ENCODE data around the gene HECW1. TPM values are rescaled to one million over a fixed set of nuclear protein-coding genes. Genes with fewer than 3 reads are reported as not detected.

HECW1 gene
- total RNA-seq, 2 experiments from 2014 or later: not detected

GRCh38 chr7:43492896-43493295 is 380.4 kb downstream of the HECW1 start:
- Mint-ChIP-seq H3K4me1 (ENCODE audit: low read depth) (peaks cover 4% of the 10 kb centered on the region), H3K27ac (no peak overlapping the region), H3K27me3 (peaks cover 8% of the 10 kb centered on the region), H3K9me3 (no peaks in the 10 kb centered on the region), H3K4me3 (no peak overlapping the region), H3K36me3 (ENCODE audit: low read depth) (no peaks in the 10 kb centered on the region)
- ChIA-PET CTCF (no interaction called here), POLR2A (no interaction called here)
- no peak for DNase-seq
- no peak for TF ChIP-seq CTCF (IDR thresholded peaks at IDR 0.05)
- intact Hi-C loops (cut with micrococcal nuclease): no loop called here
- ATAC-seq: no peak

GRCh38 chr7:43495572-43495971 is 383.1 kb downstream of the HECW1 start:
- H3K4me3 Mint-ChIP-seq: no peak overlapping the region
- ChIA-PET CTCF (interaction anchor here (1.6 kb wide), 1 partner anchor 87 kb away, joined by 4 read pairs; no protein-coding TSS in a partner anchor), POLR2A (no interaction called here)
- H3K9me3 Mint-ChIP-seq: no peaks in the 10 kb centered on the region
- peaks cover 8% of the 10 kb centered on the region for H3K27me3 Mint-ChIP-seq
- DNase-seq: no peak
- H3K36me3 Mint-ChIP-seq (ENCODE audit: low read depth): no peaks in the 10 kb centered on the region
- no peaks in the 10 kb centered on the region for H3K4me1 Mint-ChIP-seq (ENCODE audit: low read depth)
- H3K27ac Mint-ChIP-seq: no peak overlapping the region
- no peak for ATAC-seq
- no peak for TF ChIP-seq CTCF (IDR thresholded peaks at IDR 0.05)
- intact Hi-C loops (cut with micrococcal nuclease): no loop called here

- Mint-ChIP-seq H3K27ac (no peak overlapping the region), H3K36me3 (ENCODE audit: low read depth) (no peaks in the 10 kb centered on the region), H3K27me3 (peaks cover 8% of the 10 kb centered on the region), H3K4me1 (ENCODE audit: low read depth) (no peaks in the 10 kb centered on the region), H3K4me3 (no peak overlapping the region), H3K9me3 (no peaks in the 10 kb centered on the region)
- ATAC-seq (no peak), DNase-seq (no peak)
- POLR2A ChIA-PET: no interaction called here
- no peak for TF ChIP-seq CTCF (IDR thresholded peaks at IDR 0.05)
- intact Hi-C loops (cut with micrococcal nuclease): no loop called here
- CTCF ChIA-PET: interaction anchor here (1.1 kb wide), 1 partner anchor 42 kb away, joined by 3 read pairs; no protein-coding TSS in a partner anchor
Measured at GRCh38 chr7:43496596-43496995, 384.1 kb downstream of the HECW1 start.

GRCh38 chr7:43501870-43502269 is 389.4 kb downstream of the HECW1 start:
- POLR2A ChIA-PET: no interaction called here
- Mint-ChIP-seq H3K4me3 (no peak overlapping the region), H3K27ac (no peak overlapping the region), H3K9me3 (no peaks in the 10 kb centered on the region), H3K36me3 (ENCODE audit: low read depth) (no peaks in the 10 kb centered on the region), H3K27me3 (peaks cover 2% of the 10 kb centered on the region), H3K4me1 (ENCODE audit: low read depth) (no peaks in the 10 kb centered on the region)
- ATAC-seq (no peak), DNase-seq (no peak)
- no peak for TF ChIP-seq CTCF (IDR thresholded peaks at IDR 0.05)
- intact Hi-C loops (cut with micrococcal nuclease): no loop called here
- CTCF ChIA-PET: interaction anchor here (1.3 kb wide), 1 partner anchor 10 kb away, joined by 4 read pairs; no protein-coding TSS in a partner anchor

GRCh38 chr7:43502941-43503340 is 390.5 kb downstream of the HECW1 start:
- Mint-ChIP-seq H3K4me1 (ENCODE audit: low read depth) (no peaks in the 10 kb centered on the region), H3K4me3 (no peak overlapping the region), H3K27ac (no peak overlapping the region), H3K36me3 (ENCODE audit: low read depth) (no peaks in the 10 kb centered on the region), H3K9me3 (no peaks in the 10 kb centered on the region), H3K27me3 (no peaks in the 10 kb centered on the region)
- TF ChIP-seq CTCF (IDR thresholded peaks at IDR 0.05): no peak
- CTCF ChIA-PET: interaction anchor here (0.7 to 1.3 kb wide), 2 partner anchors 9 to 11 kb away, joined by 3 to 4 read pairs; no protein-coding TSS in a partner anchor
- ATAC-seq (no peak), DNase-seq (no peak)
- intact Hi-C loops (cut with micrococcal nuclease): no loop called here
- POLR2A ChIA-PET: no interaction called here

All from activated CD8-positive, alpha-beta T cell treated with anti-CD3 and anti-CD28 coated beads for 36 hours (primary cell).